Measurements from ENCODE around the gene DSCAML1.

DNA sequence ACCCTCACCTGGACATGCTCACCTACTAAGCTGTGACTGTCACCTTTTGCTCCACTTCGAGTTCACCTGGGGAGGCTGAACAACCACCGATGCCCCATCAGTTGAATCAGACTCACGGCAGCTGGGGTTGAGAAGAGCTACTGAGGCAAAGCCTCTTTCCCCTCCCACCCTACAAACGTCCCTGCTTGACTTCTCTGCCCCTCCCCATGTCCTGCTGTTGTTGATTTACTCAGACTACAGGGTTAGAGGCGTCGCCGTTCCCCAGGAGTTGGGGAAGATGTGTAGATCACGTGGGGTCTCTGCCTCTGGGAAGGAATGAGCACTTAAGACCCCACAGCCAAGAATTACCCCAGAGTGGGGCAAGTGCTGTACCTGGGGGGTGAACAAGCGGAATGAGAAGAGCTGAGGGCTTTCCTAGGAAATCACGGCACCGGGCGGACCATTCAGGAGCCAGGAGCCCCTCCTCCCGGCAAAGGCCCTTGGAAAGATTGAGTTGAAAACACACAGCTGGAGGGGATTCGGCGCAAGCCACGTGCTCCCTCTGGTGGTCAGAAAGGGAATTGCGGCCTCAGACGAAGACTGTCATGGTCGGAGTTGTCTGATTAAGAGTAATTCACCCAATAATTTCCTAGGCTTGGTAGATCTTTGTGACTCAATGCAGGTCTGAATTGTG, 20.5 kb upstream of the DSCAML1 start:
- TF ChIP-seq, protein P1, sequence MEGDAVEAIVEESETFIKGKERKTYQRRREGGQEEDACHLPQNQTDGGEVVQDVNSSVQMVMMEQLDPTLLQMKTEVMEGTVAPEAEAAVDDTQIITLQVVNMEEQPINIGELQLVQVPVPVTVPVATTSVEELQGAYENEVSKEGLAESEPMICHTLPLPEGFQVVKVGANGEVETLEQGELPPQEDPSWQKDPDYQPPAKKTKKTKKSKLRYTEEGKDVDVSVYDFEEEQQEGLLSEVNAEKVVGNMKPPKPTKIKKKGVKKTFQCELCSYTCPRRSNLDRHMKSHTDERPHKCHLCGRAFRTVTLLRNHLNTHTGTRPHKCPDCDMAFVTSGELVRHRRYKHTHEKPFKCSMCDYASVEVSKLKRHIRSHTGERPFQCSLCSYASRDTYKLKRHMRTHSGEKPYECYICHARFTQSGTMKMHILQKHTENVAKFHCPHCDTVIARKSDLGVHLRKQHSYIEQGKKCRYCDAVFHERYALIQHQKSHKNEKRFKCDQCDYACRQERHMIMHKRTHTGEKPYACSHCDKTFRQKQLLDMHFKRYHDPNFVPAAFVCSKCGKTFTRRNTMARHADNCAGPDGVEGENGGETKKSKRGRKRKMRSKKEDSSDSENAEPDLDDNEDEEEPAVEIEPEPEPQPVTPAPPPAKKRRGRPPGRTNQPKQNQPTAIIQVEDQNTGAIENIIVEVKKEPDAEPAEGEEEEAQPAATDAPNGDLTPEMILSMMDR (IDR thresholded peaks at IDR 0.05) = peak; percentile 99 to 100 (median 100)
- TF ChIP-seq EP300 (IDR thresholded peaks at IDR 0.05; ENCODE audit: low read depth) (no peak), POLR2A (IDR thresholded peaks at IDR 0.05) (no peak), POLR2AphosphoS5 (IDR thresholded peaks at IDR 0.05) (peak in 1 of 3 donors; percentile 32)
